TTC549 (cell line): ENCODE data around the gene NPR1.
A peak's percentile ranks its signal among the peaks of the same experiment; 100 is the strongest.
"Not testable (repeated sequence)": the region's sequence is repeated elsewhere in the genome, so short reads cannot be mapped to it uniquely, and the experiment has no call there.

Experiments used
- FAIRE-seq: peaks from 2 replicates; lab custom pipeline; 2012; peaks lifted over from hg19 to GRCh38; lab: Jason Lieb, UNC

Gene NPR1

DNA sequence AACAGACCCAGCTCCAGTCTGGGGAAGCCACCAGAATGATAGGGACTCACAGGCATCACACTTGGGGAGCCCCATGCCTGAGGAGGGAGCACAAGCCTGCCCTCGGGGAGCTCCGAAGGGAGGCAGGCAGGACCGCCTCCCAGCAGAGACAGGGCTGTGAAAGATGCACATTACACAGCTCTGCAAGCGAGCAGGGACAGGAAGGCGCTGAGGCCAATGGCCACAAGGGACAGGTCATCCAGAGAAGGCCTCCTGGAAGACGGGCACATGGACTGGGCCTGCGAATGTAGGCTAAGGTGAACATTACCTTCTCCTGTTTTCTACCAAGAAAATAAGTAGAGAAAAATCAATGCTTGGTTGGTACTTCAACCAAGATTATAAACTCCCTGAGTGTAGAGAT, 4.2 kb downstream of the NPR1 start:
- FAIRE-seq, result no peak

DNA sequence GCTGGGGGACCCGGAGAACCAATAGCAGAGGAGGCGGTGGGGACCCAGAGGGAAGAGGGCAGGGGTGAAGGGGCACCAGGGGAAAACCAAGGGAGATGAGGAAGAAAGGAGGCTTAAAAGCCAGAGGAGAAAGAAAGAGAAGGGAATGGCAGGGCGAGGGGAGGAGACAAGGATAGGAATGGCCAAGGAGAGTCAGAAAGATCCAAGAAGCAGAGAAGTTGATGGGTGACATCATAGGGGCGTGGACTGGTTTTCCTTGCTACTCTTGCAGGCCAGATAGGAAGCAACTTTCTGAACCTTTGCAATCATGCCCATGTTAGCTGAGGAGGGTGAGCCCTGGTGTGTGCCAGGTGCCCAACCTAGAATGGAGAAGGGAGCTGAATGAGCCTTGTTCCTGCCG, 5.4 kb downstream of the NPR1 start:
- FAIRE-seq, result no peak

GRCh38 chr1:153684892-153685291, 6.4 kb downstream of the NPR1 start:
- no peak for FAIRE-seq

- FAIRE-seq, result no peak
These were observed 7.3 kb downstream of the NPR1 start for GRCh38 chr1:153685544-153686340.

GRCh38 chr1:153687346-153688125, 9.0 kb downstream of the NPR1 start:
- FAIRE-seq, result no peak

- FAIRE-seq, result no peak
These were observed 9.8 kb downstream of the NPR1 start for GRCh38 chr1:153688276-153688675.

GRCh38 chr1:153688736-153689328, 10.3 kb downstream of the NPR1 start:
- no peak for FAIRE-seq

GRCh38 chr1:153693466-153693865, 15.0 kb downstream of the NPR1 start:
- no peak for FAIRE-seq

DNA sequence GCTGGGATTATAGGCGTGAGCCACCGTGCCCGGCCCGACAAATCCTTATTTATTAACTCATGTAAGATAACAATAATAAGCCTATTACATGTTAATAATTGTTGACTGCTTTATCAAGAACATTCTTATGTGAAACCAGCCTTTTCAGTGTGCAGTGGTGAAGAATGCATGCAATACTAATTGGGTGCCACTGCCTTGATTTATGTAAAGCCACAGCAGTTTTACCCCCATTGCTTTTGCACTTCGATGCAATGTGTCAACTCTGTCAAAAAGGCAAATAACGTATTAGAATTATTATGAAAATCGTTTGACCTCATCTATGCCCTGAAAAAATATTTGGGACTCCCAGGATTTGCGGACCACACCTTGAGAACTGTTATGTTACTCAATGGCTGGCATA, 18.3 kb downstream of the NPR1 start:
- no peak for FAIRE-seq

DNA sequence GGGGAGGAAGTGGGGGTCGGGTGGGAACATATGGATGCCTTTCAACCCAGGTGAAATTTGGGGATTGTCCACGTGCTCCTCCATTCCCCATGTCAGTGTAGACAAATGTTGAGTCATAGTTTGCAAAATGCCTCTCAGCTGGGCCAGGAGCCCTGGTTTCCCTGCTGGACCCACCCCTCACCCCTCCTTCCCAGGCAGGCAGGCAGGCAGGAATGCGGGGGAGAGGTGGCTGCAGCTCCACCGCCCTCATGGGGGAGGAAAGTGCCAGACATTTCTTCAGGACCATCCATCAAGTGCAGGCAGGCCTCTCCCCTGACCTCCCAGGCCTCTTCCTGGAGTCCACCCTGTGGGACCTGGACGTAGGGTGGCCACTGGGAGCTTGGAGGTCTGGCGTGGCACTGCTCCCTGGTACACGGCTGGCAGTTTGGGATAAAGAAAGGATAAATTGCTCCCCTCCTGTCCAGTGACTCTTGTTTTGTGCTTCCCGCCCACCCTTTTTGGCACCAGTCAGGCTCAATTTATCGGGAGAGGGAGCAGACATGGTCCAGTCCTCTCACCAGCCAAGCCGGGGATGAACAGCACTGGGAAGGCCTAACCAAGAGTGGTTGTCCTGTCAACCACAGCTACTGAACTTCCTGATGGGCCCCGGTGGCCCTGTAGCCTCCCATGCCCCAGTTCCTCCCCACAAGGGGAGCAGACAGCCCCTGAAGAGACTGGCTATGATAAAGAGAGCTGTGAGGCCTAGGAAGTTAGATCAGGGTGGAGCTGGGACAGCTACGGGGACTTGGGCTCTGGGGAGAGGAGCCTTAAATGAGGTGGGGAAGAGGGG, 18.9 kb downstream of the NPR1 start:
- FAIRE-seq, result no peak

GRCh38 chr1:153698020-153698922, 19.8 kb downstream of the NPR1 start:
- no peak for FAIRE-seq

GRCh38 chr1:153698923-153699714, 20.6 kb downstream of the NPR1 start:
- FAIRE-seq, result no peak

DNA sequence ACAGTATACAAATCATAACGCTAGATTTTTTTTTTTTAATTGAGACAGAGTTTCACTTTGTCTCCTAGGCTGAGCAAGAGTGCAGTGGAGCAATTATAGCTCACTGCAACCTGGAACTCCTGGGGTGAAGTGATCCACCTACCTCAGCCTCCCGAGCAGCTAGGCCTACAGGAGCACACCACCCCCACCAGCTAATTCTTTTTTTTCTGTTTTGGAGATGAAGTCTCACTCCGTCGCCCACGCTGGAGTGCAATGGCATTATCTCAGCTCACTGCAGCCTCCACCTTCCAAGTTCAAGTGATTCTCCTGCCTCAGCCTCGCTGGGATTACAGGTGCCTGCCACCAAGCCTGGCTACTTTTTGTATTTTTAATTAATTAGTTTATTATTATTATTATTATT, 21.3 kb downstream of the NPR1 start:
- no peak for FAIRE-seq

- FAIRE-seq, result no peak
These were observed 27.0 kb downstream of the NPR1 start for GRCh38 chr1:153705484-153705883.

DNA sequence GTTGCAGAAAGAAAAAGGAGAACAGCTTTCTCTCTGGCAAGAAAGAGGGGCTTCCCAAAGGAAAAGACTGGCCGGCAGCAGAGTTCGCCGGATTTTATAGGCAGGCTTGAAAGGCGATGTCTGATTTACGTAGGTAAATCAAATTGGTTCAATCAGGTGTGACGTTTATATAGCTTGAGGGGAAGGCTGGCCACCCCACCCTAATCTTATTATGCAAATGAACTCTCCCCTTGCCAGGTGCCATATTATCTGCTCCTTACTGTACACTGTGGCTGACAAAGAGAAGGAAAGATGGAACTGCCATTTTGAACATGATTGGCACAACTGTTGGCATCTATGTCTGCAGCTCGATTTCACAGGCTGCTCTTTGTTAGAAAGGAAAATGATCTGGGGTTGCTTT, 32.5 kb downstream of the NPR1 start:
- FAIRE-seq, result no peak

DNA sequence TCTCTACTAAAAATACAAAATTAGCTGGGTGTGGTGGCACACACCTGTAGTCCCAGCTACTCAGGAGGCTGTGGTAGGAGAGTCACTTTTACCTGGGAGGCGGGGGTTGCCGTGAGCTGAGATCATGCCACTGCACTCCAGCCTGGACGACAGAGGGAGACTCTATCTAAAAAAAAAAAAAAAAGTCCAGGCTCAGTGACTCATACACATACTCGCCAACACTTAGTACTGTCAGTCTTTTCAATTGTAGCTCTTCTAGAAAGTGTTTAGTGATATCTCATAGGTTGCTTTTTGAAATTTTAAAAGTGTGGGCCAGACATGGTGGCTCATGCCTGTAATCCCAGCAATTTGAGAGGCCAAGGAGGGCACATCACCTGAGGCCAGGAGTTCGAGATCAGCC, 37.7 kb downstream of the NPR1 start:
- FAIRE-seq, result not testable (repeated sequence)

DNA sequence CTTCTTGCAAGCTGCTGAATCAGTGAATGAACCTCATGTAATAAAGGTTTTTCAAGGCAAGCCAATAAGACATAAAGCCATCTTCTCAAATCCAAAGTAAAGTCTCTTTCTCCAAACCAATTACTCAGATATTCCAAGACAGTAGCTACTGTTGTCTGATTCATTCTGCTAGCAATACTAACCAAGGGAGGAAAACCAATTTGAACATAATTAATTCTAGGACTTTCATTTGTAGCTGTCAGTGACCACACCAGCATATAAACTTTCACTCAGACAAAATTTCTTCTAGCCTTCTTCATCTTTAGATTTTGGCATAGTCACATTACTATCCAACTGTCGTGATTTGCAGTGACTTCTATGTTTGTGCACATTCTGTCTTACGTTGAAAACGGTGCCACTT, 38.8 kb downstream of the NPR1 start:
- FAIRE-seq, result no peak

DNA sequence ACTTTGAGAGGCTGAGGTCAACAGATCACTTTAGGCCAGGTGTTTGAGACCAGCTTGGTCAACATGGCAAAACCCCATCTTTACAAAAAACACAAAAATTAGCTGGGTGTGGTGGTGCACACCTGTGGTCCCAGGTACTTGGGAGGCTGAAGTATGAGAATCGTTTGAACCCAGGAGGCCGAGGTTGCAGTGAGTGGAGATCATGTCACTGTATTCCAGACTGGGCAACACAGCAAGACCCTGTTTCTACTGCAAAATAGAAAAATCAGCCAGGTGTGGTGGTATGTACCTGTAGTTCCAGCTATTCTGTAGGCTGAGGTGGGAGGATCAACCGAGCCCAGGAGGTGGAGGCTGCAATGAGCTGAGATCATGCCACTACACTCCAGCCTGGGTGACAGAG, 45.2 kb downstream of the NPR1 start:
- no peak for FAIRE-seq

GRCh38 chr1:153724634-153725033, 46.1 kb downstream of the NPR1 start:
- FAIRE-seq, result peak; percentile 15

DNA sequence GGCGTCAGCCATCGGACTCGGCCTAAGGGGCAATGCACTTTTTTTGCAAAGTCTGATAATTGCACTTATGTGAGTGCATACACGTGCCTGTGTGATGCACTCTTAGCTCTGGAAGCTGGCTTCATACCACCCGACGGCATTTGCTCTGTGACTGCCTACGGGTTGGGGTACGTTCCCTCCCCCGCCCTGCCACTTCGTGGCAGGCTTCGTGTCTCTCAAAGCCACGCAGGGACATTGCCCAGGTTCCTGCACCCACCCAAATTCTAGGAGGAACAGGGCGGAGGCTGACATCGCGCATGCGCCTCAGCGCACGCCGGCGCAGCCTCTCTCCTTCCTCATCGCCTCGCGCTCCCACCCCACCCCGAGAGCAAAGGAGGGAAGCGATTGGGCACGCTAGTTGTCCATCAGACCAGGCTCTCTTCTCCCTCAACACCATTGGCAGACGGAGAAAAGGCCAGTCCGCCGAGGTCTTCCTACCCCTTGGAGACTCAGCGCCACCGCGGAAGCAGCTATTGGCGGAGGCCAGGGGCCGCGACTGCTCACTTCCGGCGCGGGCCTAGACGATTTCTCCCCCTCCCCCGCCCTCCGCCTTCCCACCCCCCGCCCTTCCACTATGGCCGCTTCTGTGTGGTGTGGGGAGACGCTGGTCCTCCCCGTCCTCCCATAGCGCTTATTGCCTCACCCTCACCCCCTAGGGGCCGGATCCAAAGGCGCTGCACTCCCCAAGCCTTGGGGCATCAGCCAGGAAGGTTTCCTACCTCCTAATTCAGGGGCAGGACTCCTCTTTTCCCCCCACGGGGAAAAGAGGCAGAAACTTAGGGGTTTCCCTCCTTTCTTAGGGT, 49.2 kb downstream of the NPR1 start, which contains the start of gene INTS3:
Gene INTS3 (plus strand): TSS at position 588 of the 842 bp plus-strand sequence. CDS start 585 bp downstream, outside the sequence.
- peak; percentile 99 for FAIRE-seq
